ENCODE results near the gene SFXN5. TPM values are rescaled to one million over a fixed set of nuclear protein-coding genes. Genes with fewer than 3 reads are reported as not detected.

The SFXN5 gene
- total RNA-seq, 6 experiments from 2014 or later, result 10.2 to 17.0 (median 14.7) TPM

- H3K4me1 Mint-ChIP-seq (ENCODE audit: low read depth), result peaks cover 7% of the 10 kb centered on the region
- no peaks in the 10 kb centered on the region for H3K9me3 Mint-ChIP-seq
- TF ChIP-seq, protein P1, sequence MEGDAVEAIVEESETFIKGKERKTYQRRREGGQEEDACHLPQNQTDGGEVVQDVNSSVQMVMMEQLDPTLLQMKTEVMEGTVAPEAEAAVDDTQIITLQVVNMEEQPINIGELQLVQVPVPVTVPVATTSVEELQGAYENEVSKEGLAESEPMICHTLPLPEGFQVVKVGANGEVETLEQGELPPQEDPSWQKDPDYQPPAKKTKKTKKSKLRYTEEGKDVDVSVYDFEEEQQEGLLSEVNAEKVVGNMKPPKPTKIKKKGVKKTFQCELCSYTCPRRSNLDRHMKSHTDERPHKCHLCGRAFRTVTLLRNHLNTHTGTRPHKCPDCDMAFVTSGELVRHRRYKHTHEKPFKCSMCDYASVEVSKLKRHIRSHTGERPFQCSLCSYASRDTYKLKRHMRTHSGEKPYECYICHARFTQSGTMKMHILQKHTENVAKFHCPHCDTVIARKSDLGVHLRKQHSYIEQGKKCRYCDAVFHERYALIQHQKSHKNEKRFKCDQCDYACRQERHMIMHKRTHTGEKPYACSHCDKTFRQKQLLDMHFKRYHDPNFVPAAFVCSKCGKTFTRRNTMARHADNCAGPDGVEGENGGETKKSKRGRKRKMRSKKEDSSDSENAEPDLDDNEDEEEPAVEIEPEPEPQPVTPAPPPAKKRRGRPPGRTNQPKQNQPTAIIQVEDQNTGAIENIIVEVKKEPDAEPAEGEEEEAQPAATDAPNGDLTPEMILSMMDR (IDR thresholded peaks at IDR 0.05), result no peak
- H3K27me3 Mint-ChIP-seq (ENCODE audit: insufficient read depth), result no peaks in the 10 kb centered on the region; the same call in none of the 2 replicates
- H3K27ac Mint-ChIP-seq, result no peak overlapping the region
- no peak for DNase-seq
- H3K36me3 Mint-ChIP-seq (ENCODE audit: low read depth), result no peaks in the 10 kb centered on the region
- H3K4me3 Mint-ChIP-seq, result no peak overlapping the region
Observed at GRCh38 chr2:72951303-72952095, 120.0 kb downstream of the SFXN5 start.

DNA sequence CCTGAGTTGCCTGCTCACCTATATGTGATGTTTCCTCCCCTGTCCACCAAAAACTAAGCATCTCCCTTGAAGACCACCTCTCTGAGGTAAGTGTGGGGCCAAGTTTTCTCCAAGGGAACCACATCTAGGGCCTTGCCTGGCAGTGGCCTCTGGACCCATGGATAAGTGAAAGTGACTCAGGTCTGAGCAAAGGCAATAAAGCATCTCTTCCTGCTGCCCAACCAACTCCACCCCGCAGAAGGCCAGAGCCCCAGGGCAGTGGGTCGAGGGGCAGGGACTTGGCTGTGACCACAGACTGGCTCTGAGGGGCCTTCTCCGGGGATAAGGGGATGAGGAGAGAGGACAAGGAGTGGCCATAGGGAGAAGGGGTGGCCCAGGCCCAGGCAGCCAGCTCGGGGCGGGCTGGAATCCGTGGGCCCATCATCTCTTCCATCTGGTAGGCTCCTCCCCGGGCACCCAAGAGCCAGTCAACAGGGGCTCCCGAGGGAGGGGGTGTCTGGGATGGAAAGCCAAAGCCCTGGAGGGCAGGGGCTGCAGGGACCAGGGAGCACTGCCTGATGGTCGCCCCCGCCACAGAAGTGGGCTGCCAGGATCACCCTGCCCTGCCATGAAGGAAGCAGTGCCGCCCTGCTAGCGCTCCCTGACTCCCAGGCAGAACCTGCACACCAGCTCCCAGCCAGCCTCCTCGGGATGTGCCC, 120.8 kb downstream of the SFXN5 start:
- DNase-seq, result no peak
- no peak overlapping the region for H3K27ac Mint-ChIP-seq
- no peaks in the 10 kb centered on the region for H3K9me3 Mint-ChIP-seq
- H3K4me3 Mint-ChIP-seq, result no peak overlapping the region
- peaks cover 7% of the 10 kb centered on the region for H3K4me1 Mint-ChIP-seq (ENCODE audit: low read depth)
- H3K27me3 Mint-ChIP-seq (ENCODE audit: insufficient read depth), result peaks cover 3% of the 10 kb centered on the region
- TF ChIP-seq, protein P1 (IDR thresholded peaks at IDR 0.05), result no peak
- H3K36me3 Mint-ChIP-seq (ENCODE audit: low read depth), result no peaks in the 10 kb centered on the region

DNA sequence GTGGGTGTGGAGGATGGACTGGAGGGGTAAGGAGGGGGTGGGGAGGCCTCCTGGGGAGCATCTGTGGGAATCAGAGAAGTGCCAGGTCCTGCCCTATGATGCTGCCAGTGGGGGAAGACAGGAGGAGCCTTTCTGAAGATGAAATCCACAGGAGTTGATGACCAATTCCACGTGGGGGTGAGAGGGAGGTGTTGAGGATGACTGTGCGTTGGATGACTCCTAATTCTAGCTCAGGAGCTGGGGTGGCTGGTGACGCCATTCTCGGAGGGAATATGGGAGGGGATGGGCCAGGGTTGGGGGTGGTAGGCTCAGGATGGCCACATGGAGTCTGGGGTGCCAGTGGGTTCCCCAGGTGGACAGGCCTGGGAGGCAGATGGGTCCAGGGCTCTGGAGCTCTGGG, 121.9 kb downstream of the SFXN5 start:
- H3K27me3 Mint-ChIP-seq (ENCODE audit: insufficient read depth), result peaks cover 3% of the 10 kb centered on the region
- TF ChIP-seq, protein P1 (IDR thresholded peaks at IDR 0.05), result no peak
- H3K27ac Mint-ChIP-seq, result 0 out of 2 replicates have a peak overlapping the region, but pooled peaks have one; percentile 24
- DNase-seq, result no peak
- no peak overlapping the region for H3K4me3 Mint-ChIP-seq
- H3K36me3 Mint-ChIP-seq (ENCODE audit: low read depth), result no peaks in the 10 kb centered on the region
- peaks cover 7% of the 10 kb centered on the region for H3K4me1 Mint-ChIP-seq (ENCODE audit: low read depth)
- H3K9me3 Mint-ChIP-seq, result no peaks in the 10 kb centered on the region

- Mint-ChIP-seq H3K36me3 (ENCODE audit: low read depth) (no peaks in the 10 kb centered on the region), H3K9me3 (no peaks in the 10 kb centered on the region), H3K27ac (no peak overlapping the region), H3K4me1 (ENCODE audit: low read depth) (peaks cover 7% of the 10 kb centered on the region), H3K4me3 (no peak overlapping the region), H3K27me3 (ENCODE audit: insufficient read depth) (peaks cover 3% of the 10 kb centered on the region)
- TF ChIP-seq, protein P1 (IDR thresholded peaks at IDR 0.05), result no peak
- no peak for DNase-seq
Observed at GRCh38 chr2:72949045-72949444, 122.5 kb downstream of the SFXN5 start.

GRCh38 chr2:72947952-72948830, 123.3 kb downstream of the SFXN5 start:
- no peak overlapping the region for H3K27ac Mint-ChIP-seq
- H3K9me3 Mint-ChIP-seq, result no peaks in the 10 kb centered on the region
- H3K27me3 Mint-ChIP-seq (ENCODE audit: insufficient read depth), result peaks cover 3% of the 10 kb centered on the region
- DNase-seq, result no peak
- H3K36me3 Mint-ChIP-seq (ENCODE audit: low read depth), result no peaks in the 10 kb centered on the region
- peaks cover 7% of the 10 kb centered on the region for H3K4me1 Mint-ChIP-seq (ENCODE audit: low read depth)
- TF ChIP-seq, protein P1 (IDR thresholded peaks at IDR 0.05), result no peak
- H3K4me3 Mint-ChIP-seq, result no peak overlapping the region
